Measurements from ENCODE around the gene CDH6.

GRCh38 chr5:31268686-31269085, 75.2 kb downstream of the CDH6 start:
- no peak for TF ChIP-seq POLR2AphosphoS5 (IDR thresholded peaks at IDR 0.05; ENCODE audit: low read length)
- TF ChIP-seq CTCF (IDR thresholded peaks at IDR 0.05 in 2 of 3, conservative IDR thresholded peaks at IDR 0.05 in 1 of 3; ENCODE audit: control insufficient read depth in 2 of 3, extremely low read depth in 1 of 3, insufficient read depth in 1 of 3, low read depth in 3 of 3, low read length in 3 of 3) = no peak
- no peak for TF ChIP-seq TCF7 (IDR thresholded peaks at IDR 0.05; ENCODE audit: borderline replicate concordance)
- no peak for TF ChIP-seq MAX (IDR thresholded peaks at IDR 0.05; ENCODE audit: low read depth, low read length)
- no peak for TF ChIP-seq ZNF384 (IDR thresholded peaks at IDR 0.05; ENCODE audit: borderline replicate concordance, low read depth, low read length)
- no peak for TF ChIP-seq ZBTB33 (IDR thresholded peaks at IDR 0.05)
- no peak for TF ChIP-seq SMC3 (IDR thresholded peaks at IDR 0.05; ENCODE audit: borderline replicate concordance, low read length)
- TF ChIP-seq YBX1 (IDR thresholded peaks at IDR 0.05) = no peak
- no peak for TF ChIP-seq EZH2 (IDR thresholded peaks at IDR 0.05; ENCODE audit: borderline replicate concordance, control insufficient read depth, low read depth, low read length)
- no peak for TF ChIP-seq RAD21 (IDR thresholded peaks at IDR 0.05; ENCODE audit: insufficient read depth, low read depth, low read length)
